Transverse colon (tissue), 4 donors: ENCODE results near the gene MAP3K3.

Experiments
- EP300 ChIP-seq: sonication (generic); formaldehyde crosslinking; IDR thresholded peaks from one replicate; pipeline ENCODE4 v1.6.1; 2017; ENCODE audit warnings: antibody characterized with exemption, low read depth
- POLR2A ChIP-seq: fragments of 450-650 bp; IDR thresholded peaks from one replicate; pipeline ENCODE4 v1.6.1; 2016; ENCODE audit warnings: antibody characterized with exemption, mild to moderate bottlenecking, moderate library complexity
- POLR2AphosphoS5 ChIP-seq, 3 donors: sonication (generic); formaldehyde crosslinking; IDR thresholded peaks; one replicate each; pipeline ENCODE4 v1.6.1; 2016; ENCODE audit warnings: antibody characterized with exemption in 3 of 3
- TF ChIP-seq, protein P1 (sequence below), 5 experiments: fragments of 200-600 bp in 3 of 5; fragments of 450-650 bp in 2 of 5; sonication (generic) in 3 of 5; IDR thresholded peaks; 1 replicate in 2 of 5; 2 replicates in 3 of 5; pipeline ENCODE4 v1.5.1; 2016 to 2017; ENCODE audit warnings: antibody characterized with exemption in 5 of 5, inconsistent platforms in 3 of 5, mild to moderate bottlenecking in 2 of 5, moderate library complexity in 1 of 5

DNA sequence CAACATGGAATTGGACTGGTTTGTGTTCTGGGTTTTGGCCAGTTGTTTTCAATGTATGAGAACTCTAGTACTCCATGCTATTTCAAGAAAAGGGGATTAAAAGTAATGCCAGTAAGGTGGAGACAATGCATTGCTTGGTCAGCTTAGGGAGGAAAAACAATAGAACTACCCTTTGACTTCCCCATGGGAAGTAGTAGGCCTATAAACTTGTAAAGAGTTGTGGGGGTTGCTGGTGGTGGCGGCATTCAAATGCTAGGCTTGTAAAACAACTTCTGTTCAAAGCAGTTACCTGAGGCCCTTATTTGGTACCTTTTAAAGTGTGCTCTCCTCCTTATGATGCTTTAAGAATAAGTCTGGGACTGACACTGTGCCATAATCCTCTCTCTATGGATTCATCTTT, 9.4 kb downstream of the MAP3K3 start:
- no peak for TF ChIP-seq POLR2AphosphoS5 (IDR thresholded peaks at IDR 0.05)
- no peak for TF ChIP-seq EP300
- TF ChIP-seq, protein P1, sequence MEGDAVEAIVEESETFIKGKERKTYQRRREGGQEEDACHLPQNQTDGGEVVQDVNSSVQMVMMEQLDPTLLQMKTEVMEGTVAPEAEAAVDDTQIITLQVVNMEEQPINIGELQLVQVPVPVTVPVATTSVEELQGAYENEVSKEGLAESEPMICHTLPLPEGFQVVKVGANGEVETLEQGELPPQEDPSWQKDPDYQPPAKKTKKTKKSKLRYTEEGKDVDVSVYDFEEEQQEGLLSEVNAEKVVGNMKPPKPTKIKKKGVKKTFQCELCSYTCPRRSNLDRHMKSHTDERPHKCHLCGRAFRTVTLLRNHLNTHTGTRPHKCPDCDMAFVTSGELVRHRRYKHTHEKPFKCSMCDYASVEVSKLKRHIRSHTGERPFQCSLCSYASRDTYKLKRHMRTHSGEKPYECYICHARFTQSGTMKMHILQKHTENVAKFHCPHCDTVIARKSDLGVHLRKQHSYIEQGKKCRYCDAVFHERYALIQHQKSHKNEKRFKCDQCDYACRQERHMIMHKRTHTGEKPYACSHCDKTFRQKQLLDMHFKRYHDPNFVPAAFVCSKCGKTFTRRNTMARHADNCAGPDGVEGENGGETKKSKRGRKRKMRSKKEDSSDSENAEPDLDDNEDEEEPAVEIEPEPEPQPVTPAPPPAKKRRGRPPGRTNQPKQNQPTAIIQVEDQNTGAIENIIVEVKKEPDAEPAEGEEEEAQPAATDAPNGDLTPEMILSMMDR (IDR thresholded peaks at IDR 0.05): no peak
- no peak for TF ChIP-seq POLR2A
